CD4-positive, alpha-beta T cell (primary cell): ENCODE results near the gene PSMA5. TPM values are rescaled to one million over a fixed set of nuclear protein-coding genes. Genes with fewer than 3 reads are reported as not detected.

Source experiments
- ATAC-seq: fragments of 200-7000 bp; cut with Tn5 transposase; one replicate; pipeline ENCODE4 v1.10.0; 2022; ENCODE audit warnings: mild to moderate bottlenecking; ENCODE audit not compliant: poor library complexity
- CTCF ChIA-PET: fragments of 350-600 bp; sonication (Branson Sonifier 250); formaldehyde crosslinking; loops from one replicate; lab custom pipeline; 2021; ENCODE audit warnings: antibody characterized with exemption, inconsistent platforms; lab: Charles Lee
- POLR2A ChIA-PET: fragments of 350-600 bp; sonication (Branson Sonifier 250); formaldehyde crosslinking; loops from one replicate; lab custom pipeline; 2021; ENCODE audit warnings: antibody characterized with exemption, inconsistent platforms; lab: Charles Lee
- DNase-seq, 14 experiments: peaks; one replicate each; pipeline ENCODE4 v3.0.0-alpha.2; 2013 to 2020; ENCODE audit warnings: mixed read lengths in 2 of 14
- H3K27ac ChIP-seq, 2 donors: one replicate each; pipeline versions ENCODE4 v1.5.1 to v1.7.0; 2013; ENCODE audit warnings: low read length in 2 of 2, low read depth in 1 of 2, mild to moderate bottlenecking in 1 of 2
- H3K27me3 ChIP-seq, 2 experiments: 1 replicate in 1 of 2; 2 replicates in 1 of 2; pipeline versions ENCODE4 v1.6.1 to v1.7.0; 2013; ENCODE audit warnings: low read length in 2 of 2, control low read depth in 1 of 2, mild to moderate bottlenecking in 1 of 2, moderate library complexity in 1 of 2; ENCODE audit not compliant: insufficient read depth in 2 of 2, control insufficient read depth in 1 of 2
- H3K36me3 ChIP-seq: one replicate; pipeline ENCODE4 v1.6.1; 2013; ENCODE audit warnings: low read length, control low read depth; ENCODE audit not compliant: insufficient read depth
- H3K4me1 ChIP-seq: one replicate; pipeline ENCODE4 v1.6.1; 2013; ENCODE audit warnings: low read length, control low read depth; ENCODE audit not compliant: insufficient read depth
- H3K4me3 ChIP-seq: one replicate; pipeline ENCODE4 v1.5.1; 2013; ENCODE audit warnings: mild to moderate bottlenecking, low read length, moderate library complexity
- H3K9me3 ChIP-seq, 2 experiments: 1 replicate in 1 of 2; 2 replicates in 1 of 2; pipeline versions ENCODE4 v1.6.1 to v1.7.0; 2013; ENCODE audit warnings: low read length in 2 of 2, mild to moderate bottlenecking in 2 of 2, control low read depth in 1 of 2, moderate library complexity in 1 of 2; ENCODE audit not compliant: control insufficient read depth in 1 of 2, insufficient read depth in 1 of 2
- H3K27ac Mint-ChIP-seq: one replicate; pipeline ENCODE4 v1.8.0; 2020; ENCODE audit warnings: mixed read lengths
- H3K27me3 Mint-ChIP-seq: one replicate; pipeline ENCODE4 v1.8.0; 2021; ENCODE audit warnings: mixed read lengths
- H3K36me3 Mint-ChIP-seq: one replicate; pipeline ENCODE4 v1.8.0; 2021; ENCODE audit warnings: low read depth, mixed read lengths
- H3K4me1 Mint-ChIP-seq: one replicate; pipeline ENCODE4 v1.8.0; 2021; ENCODE audit warnings: low read depth, mixed read lengths
- H3K4me3 Mint-ChIP-seq: one replicate; pipeline ENCODE4 v1.8.0; 2020; ENCODE audit warnings: mild to moderate bottlenecking, mixed read lengths
- H3K9me3 Mint-ChIP-seq: one replicate; pipeline ENCODE4 v1.8.0; 2020; ENCODE audit warnings: mixed read lengths
- intact Hi-C, 2 experiments: fragments of 100-400 bp; cut with DNase I in 1 of 2; cut with micrococcal nuclease in 1 of 2; formaldehyde crosslinking; loops; one replicate each; pipeline versions ENCODE4 v1.15.1 to v1.9.0; 2023 to 2025; cut with DNase I, micrococcal nuclease
- total RNA-seq, 174 experiments: library from RNA in 2 of 174; stranded (reverse) in 2 of 174; gene quantifications; one replicate each; pipeline ENCODE4 v1.2.3 and lab custom pipeline; 2021 to 2026
- TF ChIP-seq, protein P1 (sequence below): fragments of 200-600 bp; IDR thresholded peaks from one replicate; pipeline ENCODE4 v1.8.0; 2022; ENCODE audit warnings: antibody characterized with exemption, mild to moderate bottlenecking

PSMA5 gene
- total RNA-seq, 2 experiments from 2014 or later, result 29.8 to 33.8 TPM

- Mint-ChIP-seq H3K4me3 (no peak overlapping the region), H3K9me3 (no peaks in the 10 kb centered on the region), H3K36me3 (no peaks in the 10 kb centered on the region), H3K4me1 (no peaks in the 10 kb centered on the region), H3K27ac (no peak overlapping the region), H3K27me3 (peaks cover 6% of the 10 kb centered on the region)
- Histone ChIP-seq H3K27me3 (peaks cover 10 to 18% of the 10 kb centered on the region in 2 experiments), H3K36me3 (no peaks in the 10 kb centered on the region), H3K4me3 (no peak overlapping the region), H3K4me1 (no peaks in the 10 kb centered on the region), H3K9me3 (no peaks in the 10 kb centered on the region), H3K27ac (no peak overlapping the region)
- ChIA-PET CTCF (no interaction called here), POLR2A (no interaction called here)
- intact Hi-C loops, result no loop called here
- TF ChIP-seq, protein P1, sequence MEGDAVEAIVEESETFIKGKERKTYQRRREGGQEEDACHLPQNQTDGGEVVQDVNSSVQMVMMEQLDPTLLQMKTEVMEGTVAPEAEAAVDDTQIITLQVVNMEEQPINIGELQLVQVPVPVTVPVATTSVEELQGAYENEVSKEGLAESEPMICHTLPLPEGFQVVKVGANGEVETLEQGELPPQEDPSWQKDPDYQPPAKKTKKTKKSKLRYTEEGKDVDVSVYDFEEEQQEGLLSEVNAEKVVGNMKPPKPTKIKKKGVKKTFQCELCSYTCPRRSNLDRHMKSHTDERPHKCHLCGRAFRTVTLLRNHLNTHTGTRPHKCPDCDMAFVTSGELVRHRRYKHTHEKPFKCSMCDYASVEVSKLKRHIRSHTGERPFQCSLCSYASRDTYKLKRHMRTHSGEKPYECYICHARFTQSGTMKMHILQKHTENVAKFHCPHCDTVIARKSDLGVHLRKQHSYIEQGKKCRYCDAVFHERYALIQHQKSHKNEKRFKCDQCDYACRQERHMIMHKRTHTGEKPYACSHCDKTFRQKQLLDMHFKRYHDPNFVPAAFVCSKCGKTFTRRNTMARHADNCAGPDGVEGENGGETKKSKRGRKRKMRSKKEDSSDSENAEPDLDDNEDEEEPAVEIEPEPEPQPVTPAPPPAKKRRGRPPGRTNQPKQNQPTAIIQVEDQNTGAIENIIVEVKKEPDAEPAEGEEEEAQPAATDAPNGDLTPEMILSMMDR, result no peak
- ATAC-seq, result no peak
- DNase-seq, result no peak
Measured at GRCh38 chr1:109441069-109441468, 14.8 kb upstream of the PSMA5 start.

DNA sequence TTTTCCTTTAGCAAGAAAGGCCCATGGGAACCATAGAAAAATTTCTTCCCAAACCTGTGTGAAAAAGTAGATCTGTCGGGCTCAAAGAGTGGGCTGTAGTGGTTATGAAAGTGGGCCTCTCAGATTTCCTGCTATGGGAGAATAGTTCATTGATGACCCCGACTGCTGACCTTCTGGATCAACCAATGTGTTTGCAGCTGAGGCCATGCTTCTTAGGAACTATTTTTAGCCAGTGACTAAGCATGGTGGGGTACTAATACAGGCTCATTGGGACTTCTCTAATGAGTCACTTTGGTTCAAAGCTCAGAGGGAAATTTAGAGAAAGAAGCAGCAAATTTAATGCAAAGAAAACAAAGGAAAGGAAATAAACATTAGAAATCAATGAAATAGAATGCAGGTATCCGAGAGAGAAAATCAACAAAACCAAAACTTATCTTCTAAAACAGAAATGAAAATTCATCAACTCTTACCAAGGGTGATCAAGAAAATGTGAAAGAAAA lies 12.6 kb upstream of the PSMA5 start:
- Histone ChIP-seq H3K4me1 (no peaks in the 10 kb centered on the region), H3K27ac (no peak overlapping the region), H3K27me3 (peaks cover 5 to 14% of the 10 kb centered on the region in 2 experiments), H3K4me3 (no peak overlapping the region), H3K36me3 (no peaks in the 10 kb centered on the region), H3K9me3 (peaks cover 0 to 7% of the 10 kb centered on the region in 2 experiments)
- CTCF ChIA-PET, result no interaction called here
- Mint-ChIP-seq H3K9me3 (no peaks in the 10 kb centered on the region), H3K27ac (no peak overlapping the region), H3K36me3 (no peaks in the 10 kb centered on the region), H3K4me3 (no peak overlapping the region), H3K4me1 (no peaks in the 10 kb centered on the region), H3K27me3 (peaks cover 11% of the 10 kb centered on the region)
- DNase-seq, result no peak
- POLR2A ChIA-PET, result no interaction called here
- no peak for ATAC-seq
- TF ChIP-seq, protein P1, result no peak
- intact Hi-C loops, result no loop called here

- H3K4me3 Mint-ChIP-seq, result no peak overlapping the region
- Histone ChIP-seq H3K4me1 (no peaks in the 10 kb centered on the region), H3K9me3 (peaks cover 0 to 7% of the 10 kb centered on the region in 2 experiments), H3K27ac (no peak overlapping the region), H3K36me3 (no peaks in the 10 kb centered on the region), H3K4me3 (no peak overlapping the region), H3K27me3 (no peaks in the 10 kb centered on the region)
- DNase-seq, result no peak
- H3K9me3 Mint-ChIP-seq, result no peaks in the 10 kb centered on the region
- peaks cover 11% of the 10 kb centered on the region for H3K27me3 Mint-ChIP-seq
- H3K27ac Mint-ChIP-seq, result no peak overlapping the region
- TF ChIP-seq, protein P1, result no peak
- intact Hi-C loops, result no loop called here
- POLR2A ChIA-PET, result no interaction called here
- no peaks in the 10 kb centered on the region for H3K36me3 Mint-ChIP-seq
- no peak for ATAC-seq
- CTCF ChIA-PET, result no interaction called here
- no peaks in the 10 kb centered on the region for H3K4me1 Mint-ChIP-seq
Measured at GRCh38 chr1:109434484-109434883, 8.2 kb upstream of the PSMA5 start.
